Esophagus muscularis mucosa (tissue), 4 donors: ENCODE measurements around the gene CPEB1. TPM values are rescaled to one million over a fixed set of nuclear protein-coding genes. Genes with fewer than 3 reads are reported as not detected.

Source experiments
- DNase-seq: peaks from one replicate; pipeline ENCODE4 v3.0.0-alpha.2; 2017; ENCODE audit errors: extremely low spot score
- H3K27ac ChIP-seq, 4 donors: fragments of 200-600 bp; sonication (generic); replicated peaks in 1 of 4; 1 replicate in 3 of 4; 2 replicates in 1 of 4; pipeline ENCODE4 v1.5.1; 2016 to 2019; ENCODE audit warnings: mild to moderate bottlenecking in 1 of 4
- H3K27me3 ChIP-seq, 4 donors: fragments of 200-600 bp; sonication (generic); one replicate each; pipeline versions ENCODE4 v1.5.1 to v1.6.0; 2016 to 2019
- H3K36me3 ChIP-seq, 4 donors: fragments of 200-600 bp; sonication (generic); one replicate each; pipeline ENCODE4 v1.5.1; 2016 to 2019
- H3K4me1 ChIP-seq, 4 donors: fragments of 200-600 bp; sonication (generic); one replicate each; pipeline ENCODE4 v1.5.1; 2016 to 2019
- H3K4me3 ChIP-seq, 4 donors: fragments of 200-600 bp; sonication (generic); 1 replicate in 2 of 4; 2 replicates in 2 of 4; pipeline ENCODE4 v1.5.1; 2016 to 2019; ENCODE audit warnings: mild to moderate bottlenecking in 4 of 4, moderate library complexity in 1 of 4
- H3K9me3 ChIP-seq, 4 donors: fragments of 200-600 bp; sonication (generic); 1 replicate in 3 of 4; 2 replicates in 1 of 4; pipeline ENCODE4 v1.5.1; 2016 to 2019
- EP300 ChIP-seq: sonication (generic); formaldehyde crosslinking; IDR thresholded peaks from one replicate; pipeline ENCODE4 v1.6.1; 2017; ENCODE audit warnings: antibody characterized with exemption
- POLR2A ChIP-seq: fragments of 450-650 bp; IDR thresholded peaks from one replicate; pipeline ENCODE4 v1.6.1; 2017; ENCODE audit warnings: antibody characterized with exemption, moderate library complexity, mild to moderate bottlenecking, low read depth
- POLR2AphosphoS5 ChIP-seq, 2 donors: sonication (generic); formaldehyde crosslinking; IDR thresholded peaks; one replicate each; pipeline ENCODE4 v1.6.1; 2017; ENCODE audit warnings: antibody characterized with exemption in 2 of 2
- WGBS: methylation state at CpG from one replicate; pipeline ENCODE4 v1.1.5; 2018; 5-methylcytosine and 5-hydroxymethylcytosine counted together
- intact Hi-C: fragments of 100-400 bp; cut with DNase I; formaldehyde crosslinking; loops from one replicate; pipeline ENCODE4 v1.15.1; 2023
- total RNA-seq, 4 donors: library from RNA; depleted of rRNA; stranded (reverse); fragments of >200 nt; gene quantifications; one replicate each; pipeline versions ENCODE4 v1.1.0 to v1.2.1, GENCODE V29; 2016
- TF ChIP-seq, protein P1 (sequence below), 3 experiments: fragments of 200-600 bp in 2 of 3; fragments of 450-650 bp in 1 of 3; sonication (generic) in 2 of 3; IDR thresholded peaks; one replicate each; pipeline ENCODE4 v1.5.1; 2017 to 2019; ENCODE audit warnings: antibody characterized with exemption in 3 of 3, mild to moderate bottlenecking in 2 of 3, moderate library complexity in 1 of 3

CPEB1 gene
- total RNA-seq, 4 donors from 2014 or later = 5.6 to 8.1 (median 5.9) TPM

DNA sequence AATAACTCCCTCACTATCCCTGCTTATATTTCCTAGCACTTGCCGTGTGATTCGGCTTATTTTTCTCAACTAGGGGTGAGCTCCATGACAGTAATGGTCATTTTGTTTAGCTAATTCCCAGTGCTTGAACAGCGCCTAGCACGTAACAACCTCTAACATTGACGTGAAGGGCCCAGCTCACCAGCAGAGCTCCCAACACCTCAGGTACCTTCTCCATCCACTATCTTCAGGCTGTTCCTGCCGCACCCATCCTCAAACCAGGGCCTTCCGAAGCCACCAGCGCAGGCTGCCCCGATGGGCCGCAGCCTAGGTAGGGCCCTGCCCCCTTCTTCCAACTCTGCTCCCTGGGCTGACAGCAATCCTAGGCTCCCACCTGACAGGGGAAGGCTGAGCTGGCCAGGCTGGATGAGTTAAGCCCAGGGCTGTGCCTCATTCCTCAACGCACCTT is 106.2 kb downstream of the CPEB1 start:
- Histone ChIP-seq H3K27ac (peak overlapping the region; percentile 88 to 96 (median 94)), H3K9me3 (no peaks in the 10 kb centered on the region), H3K27me3 (no peaks in the 10 kb centered on the region), H3K4me1 (peaks cover 29 to 40% (median 35%) of the 10 kb centered on the region in 4 donors), H3K4me3 (peak overlapping the region; percentile 82 to 89 (median 84)), H3K36me3 (peaks cover 30 to 47% (median 33%) of the 10 kb centered on the region in 4 donors)
- DNase-seq = no peak
- no peak for TF ChIP-seq POLR2A
- TF ChIP-seq, protein P1, sequence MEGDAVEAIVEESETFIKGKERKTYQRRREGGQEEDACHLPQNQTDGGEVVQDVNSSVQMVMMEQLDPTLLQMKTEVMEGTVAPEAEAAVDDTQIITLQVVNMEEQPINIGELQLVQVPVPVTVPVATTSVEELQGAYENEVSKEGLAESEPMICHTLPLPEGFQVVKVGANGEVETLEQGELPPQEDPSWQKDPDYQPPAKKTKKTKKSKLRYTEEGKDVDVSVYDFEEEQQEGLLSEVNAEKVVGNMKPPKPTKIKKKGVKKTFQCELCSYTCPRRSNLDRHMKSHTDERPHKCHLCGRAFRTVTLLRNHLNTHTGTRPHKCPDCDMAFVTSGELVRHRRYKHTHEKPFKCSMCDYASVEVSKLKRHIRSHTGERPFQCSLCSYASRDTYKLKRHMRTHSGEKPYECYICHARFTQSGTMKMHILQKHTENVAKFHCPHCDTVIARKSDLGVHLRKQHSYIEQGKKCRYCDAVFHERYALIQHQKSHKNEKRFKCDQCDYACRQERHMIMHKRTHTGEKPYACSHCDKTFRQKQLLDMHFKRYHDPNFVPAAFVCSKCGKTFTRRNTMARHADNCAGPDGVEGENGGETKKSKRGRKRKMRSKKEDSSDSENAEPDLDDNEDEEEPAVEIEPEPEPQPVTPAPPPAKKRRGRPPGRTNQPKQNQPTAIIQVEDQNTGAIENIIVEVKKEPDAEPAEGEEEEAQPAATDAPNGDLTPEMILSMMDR (IDR thresholded peaks at IDR 0.05) = no peak
- no peak for TF ChIP-seq EP300
- no peak for TF ChIP-seq POLR2AphosphoS5 (IDR thresholded peaks at IDR 0.05)
- WGBS = 23% methylated on average over 11 of the region's 11 CpGs
- intact Hi-C loops = loop anchor here (5.0 kb wide), 1 partner anchor 206 kb away; no protein-coding TSS in a partner anchor

GRCh38 chr15:82540055-82540983 is 106.8 kb downstream of the CPEB1 start, which contains the start of gene RPS17:
TSS of gene RPS17 (minus strand) at chr15:82540457. CDS start at chr15:82540428, 29 bp downstream.
- peak within 1 kb of the TSS; percentile 82 to 89 (median 84) for H3K4me3 ChIP-seq
- TF ChIP-seq EP300 = no peak
- TF ChIP-seq POLR2A = peak; percentile 85
- peak; percentile 93 to 97 for TF ChIP-seq POLR2AphosphoS5 (IDR thresholded peaks at IDR 0.05)
- TF ChIP-seq, protein P1 (IDR thresholded peaks at IDR 0.05) = peak; percentile 97 to 100 (median 99)
- intact Hi-C loops = loop anchor here (5.0 kb wide), 1 partner anchor 207 kb away; no protein-coding TSS in a partner anchor
- peaks cover 35 to 49% (median 40%) of the 10 kb centered on the region in 4 donors for H3K36me3 ChIP-seq
- peaks cover 29 to 40% (median 35%) of the 10 kb centered on the region in 4 donors for H3K4me1 ChIP-seq
- no peaks in the 10 kb centered on the region for H3K9me3 ChIP-seq
- peak within 1 kb of the TSS; percentile 88 to 96 (median 94) for H3K27ac ChIP-seq
- peak; percentile 98 for DNase-seq
- WGBS = under 1% methylated on average over 31 of the region's 81 CpGs
- no peaks in the 10 kb centered on the region for H3K27me3 ChIP-seq

- no peak for DNase-seq
- peaks cover 29 to 40% (median 35%) of the 10 kb centered on the region in 4 donors for H3K4me1 ChIP-seq
- H3K36me3 ChIP-seq = peaks cover 39 to 51% (median 45%) of the 10 kb centered on the region in 4 donors
- 1% methylated on average over 17 of the region's 23 CpGs for WGBS
- intact Hi-C loops = loop anchor here (5.0 kb wide), 1 partner anchor 208 kb away; no protein-coding TSS in a partner anchor
- H3K4me3 ChIP-seq = peak overlapping the region; percentile 82 to 89 (median 84)
- peak overlapping the region; percentile 88 to 96 (median 94) for H3K27ac ChIP-seq
- no peaks in the 10 kb centered on the region for H3K27me3 ChIP-seq
- TF ChIP-seq EP300 (no peak), POLR2A (no peak), POLR2AphosphoS5 (IDR thresholded peaks at IDR 0.05) (no peak)
- TF ChIP-seq, protein P1 (IDR thresholded peaks at IDR 0.05) = no peak
- H3K9me3 ChIP-seq = no peaks in the 10 kb centered on the region
These were observed 107.5 kb downstream of the CPEB1 start for GRCh38 chr15:82539691-82540054.

- no peak for TF ChIP-seq EP300
- TF ChIP-seq, protein P1 (IDR thresholded peaks at IDR 0.05) = no peak
- TF ChIP-seq POLR2A = no peak
- no peak for TF ChIP-seq POLR2AphosphoS5 (IDR thresholded peaks at IDR 0.05)
- Histone ChIP-seq H3K27me3 (no peaks in the 10 kb centered on the region), H3K4me1 (peaks cover 29 to 40% (median 35%) of the 10 kb centered on the region in 4 donors), H3K27ac (peak overlapping the region; percentile 88 to 96 (median 94)), H3K9me3 (no peaks in the 10 kb centered on the region), H3K36me3 (peaks cover 39 to 53% (median 48%) of the 10 kb centered on the region in 4 donors), H3K4me3 (peak overlapping the region; percentile 82 to 89 (median 84))
- intact Hi-C loops = no loop called here
- DNase-seq = no peak
- WGBS = 21% methylated on average over 28 of the region's 28 CpGs
These were observed 108.0 kb downstream of the CPEB1 start for GRCh38 chr15:82538961-82539690.
